Astrocyte (in vitro differentiated cells and primary cell): ENCODE data around the gene TEX48. TPM values are rescaled to one million over a fixed set of nuclear protein-coding genes. Genes with fewer than 3 reads are reported as not detected.

ENCODE experiments used
- DNase-seq: peaks from one replicate; pipeline ENCODE4 v3.0.0-alpha.2; 2010; ENCODE audit warnings: low read depth
- FAIRE-seq: peaks from 2 replicates; lab custom pipeline; 2011; peaks lifted over from hg19 to GRCh38; lab: Jason Lieb, UNC
- H2AFZ ChIP-seq: 2 replicates; pipeline ENCODE4 v1.6.0; 2012; ENCODE audit warnings: low read depth, low read length, inconsistent platforms
- H3K27ac ChIP-seq: 2 replicates; pipeline ENCODE4 v1.5.1; 2011; ENCODE audit warnings: low read depth, low read length, inconsistent platforms
- H3K27me3 ChIP-seq: 2 replicates; pipeline ENCODE4 v1.6.0; 2011; ENCODE audit warnings: low read length, inconsistent platforms; ENCODE audit not compliant: insufficient read depth
- H3K36me3 ChIP-seq: 2 replicates; pipeline ENCODE4 v1.5.1; 2011; ENCODE audit warnings: low read length, inconsistent platforms; ENCODE audit not compliant: insufficient read depth
- H3K4me1 ChIP-seq: 2 replicates; pipeline ENCODE4 v1.5.1; 2011; ENCODE audit warnings: low read length, inconsistent platforms; ENCODE audit not compliant: insufficient read depth
- H3K4me2 ChIP-seq: 2 replicates; pipeline ENCODE4 v1.6.0; 2012; ENCODE audit warnings: low read length, inconsistent platforms
- H3K4me3 ChIP-seq: 2 replicates; pipeline ENCODE4 v1.5.1; 2011; ENCODE audit warnings: low read depth, mild to moderate bottlenecking, low read length, inconsistent platforms; ENCODE audit not compliant: insufficient read depth
- H3K79me2 ChIP-seq: 2 replicates; pipeline ENCODE4 v1.6.0; 2012; ENCODE audit warnings: mild to moderate bottlenecking, low read length, inconsistent platforms; ENCODE audit not compliant: insufficient read depth
- H3K9ac ChIP-seq: 2 replicates; pipeline ENCODE4 v1.6.0; 2012; ENCODE audit warnings: mild to moderate bottlenecking, low read length, inconsistent platforms
- H3K9me3 ChIP-seq: 2 replicates; pipeline ENCODE4 v1.5.1; 2012; ENCODE audit warnings: low read depth, mild to moderate bottlenecking, low read length, inconsistent platforms; ENCODE audit not compliant: insufficient read depth
- H4K20me1 ChIP-seq: 2 replicates; pipeline ENCODE4 v1.6.0; 2012; ENCODE audit warnings: low read length, inconsistent platforms; ENCODE audit not compliant: insufficient read depth
- H3K27ac Mint-ChIP-seq: one replicate; pipeline ENCODE4 v1.8.0; 2021; ENCODE audit warnings: mild to moderate bottlenecking, mixed read lengths; ENCODE audit not compliant: unreplicated experiment
- H3K27me3 Mint-ChIP-seq: one replicate; pipeline ENCODE4 v1.8.0; 2021; ENCODE audit warnings: low read depth, mixed read lengths; ENCODE audit not compliant: unreplicated experiment
- H3K36me3 Mint-ChIP-seq: one replicate; pipeline ENCODE4 v1.8.0; 2021; ENCODE audit warnings: low read depth, mixed read lengths; ENCODE audit not compliant: unreplicated experiment
- H3K4me1 Mint-ChIP-seq: one replicate; pipeline ENCODE4 v1.8.0; 2021; ENCODE audit warnings: low read depth, mixed read lengths; ENCODE audit not compliant: unreplicated experiment
- H3K4me3 Mint-ChIP-seq: one replicate; pipeline ENCODE4 v1.8.0; 2021; ENCODE audit warnings: mild to moderate bottlenecking, moderate library complexity, mixed read lengths; ENCODE audit not compliant: unreplicated experiment
- H3K9me3 Mint-ChIP-seq: one replicate; pipeline ENCODE4 v1.8.0; 2021; ENCODE audit warnings: mild to moderate bottlenecking, mixed read lengths; ENCODE audit not compliant: unreplicated experiment
- EZH2 ChIP-seq: IDR thresholded peaks from 2 replicates; pipeline ENCODE4 v1.6.1; 2012; ENCODE audit warnings: mild to moderate bottlenecking, low read length, inconsistent platforms; ENCODE audit not compliant: insufficient read depth
- total RNA-seq: library from RNA; stranded (reverse); gene quantifications from 2 replicates; pipeline ENCODE4 v1.2.1, GENCODE V29; 2021
- TF ChIP-seq, protein P1 (sequence below): IDR thresholded peaks from 2 replicates; pipeline ENCODE4 v1.5.1; 2011; ENCODE audit warnings: low read depth, mild to moderate bottlenecking, inconsistent platforms, low read length, moderate library complexity; ENCODE audit not compliant: insufficient read depth

Gene TEX48
- total RNA-seq, 1 donor from 2014 or later = not detected

GRCh38 chr9:114643896-114644295 lies 38.1 kb downstream of the TEX48 start:
- no peak overlapping the region for H3K9ac ChIP-seq
- Mint-ChIP-seq H3K4me1 (no peaks in the 10 kb centered on the region), H3K27me3 (no peaks in the 10 kb centered on the region), H3K9me3 (peaks cover 5% of the 10 kb centered on the region), H3K36me3 (peaks cover 25% of the 10 kb centered on the region), H3K4me3 (no peak overlapping the region), H3K27ac (no peak overlapping the region)
- no peaks in the 10 kb centered on the region for H3K27me3 ChIP-seq
- no peak overlapping the region for H3K4me2 ChIP-seq
- no peaks in the 10 kb centered on the region for H3K36me3 ChIP-seq
- no peaks in the 10 kb centered on the region for H3K79me2 ChIP-seq
- H2AFZ ChIP-seq = no peak overlapping the region
- H4K20me1 ChIP-seq = no peaks in the 10 kb centered on the region
- H3K4me3 ChIP-seq = no peak overlapping the region
- no peak overlapping the region for H3K27ac ChIP-seq
- no peaks in the 10 kb centered on the region for H3K4me1 ChIP-seq
- FAIRE-seq = no peak
- DNase-seq = peak; percentile 76
- H3K9me3 ChIP-seq = no peaks in the 10 kb centered on the region
- no peak for TF ChIP-seq EZH2
- TF ChIP-seq, protein P1, sequence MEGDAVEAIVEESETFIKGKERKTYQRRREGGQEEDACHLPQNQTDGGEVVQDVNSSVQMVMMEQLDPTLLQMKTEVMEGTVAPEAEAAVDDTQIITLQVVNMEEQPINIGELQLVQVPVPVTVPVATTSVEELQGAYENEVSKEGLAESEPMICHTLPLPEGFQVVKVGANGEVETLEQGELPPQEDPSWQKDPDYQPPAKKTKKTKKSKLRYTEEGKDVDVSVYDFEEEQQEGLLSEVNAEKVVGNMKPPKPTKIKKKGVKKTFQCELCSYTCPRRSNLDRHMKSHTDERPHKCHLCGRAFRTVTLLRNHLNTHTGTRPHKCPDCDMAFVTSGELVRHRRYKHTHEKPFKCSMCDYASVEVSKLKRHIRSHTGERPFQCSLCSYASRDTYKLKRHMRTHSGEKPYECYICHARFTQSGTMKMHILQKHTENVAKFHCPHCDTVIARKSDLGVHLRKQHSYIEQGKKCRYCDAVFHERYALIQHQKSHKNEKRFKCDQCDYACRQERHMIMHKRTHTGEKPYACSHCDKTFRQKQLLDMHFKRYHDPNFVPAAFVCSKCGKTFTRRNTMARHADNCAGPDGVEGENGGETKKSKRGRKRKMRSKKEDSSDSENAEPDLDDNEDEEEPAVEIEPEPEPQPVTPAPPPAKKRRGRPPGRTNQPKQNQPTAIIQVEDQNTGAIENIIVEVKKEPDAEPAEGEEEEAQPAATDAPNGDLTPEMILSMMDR = no peak

GRCh38 chr9:114643001-114643400 lies 39.0 kb downstream of the TEX48 start:
- no peak overlapping the region for H3K9ac ChIP-seq
- no peak overlapping the region for H2AFZ ChIP-seq
- H3K4me2 ChIP-seq = no peak overlapping the region
- no peak overlapping the region for H3K4me3 ChIP-seq
- H3K27me3 Mint-ChIP-seq = no peaks in the 10 kb centered on the region
- H3K4me1 Mint-ChIP-seq = no peaks in the 10 kb centered on the region
- TF ChIP-seq, protein P1 = no peak
- TF ChIP-seq EZH2 = no peak
- FAIRE-seq (no peak), DNase-seq (no peak)
- H3K9me3 Mint-ChIP-seq = peaks cover 2% of the 10 kb centered on the region
- H3K4me1 ChIP-seq = no peaks in the 10 kb centered on the region
- no peaks in the 10 kb centered on the region for H3K27me3 ChIP-seq
- no peaks in the 10 kb centered on the region for H4K20me1 ChIP-seq
- H3K36me3 ChIP-seq = no peaks in the 10 kb centered on the region
- H3K27ac ChIP-seq = no peak overlapping the region
- no peak overlapping the region for H3K27ac Mint-ChIP-seq
- no peak overlapping the region for H3K4me3 Mint-ChIP-seq
- no peaks in the 10 kb centered on the region for H3K79me2 ChIP-seq
- H3K9me3 ChIP-seq = no peaks in the 10 kb centered on the region
- peaks cover 26% of the 10 kb centered on the region for H3K36me3 Mint-ChIP-seq

DNA sequence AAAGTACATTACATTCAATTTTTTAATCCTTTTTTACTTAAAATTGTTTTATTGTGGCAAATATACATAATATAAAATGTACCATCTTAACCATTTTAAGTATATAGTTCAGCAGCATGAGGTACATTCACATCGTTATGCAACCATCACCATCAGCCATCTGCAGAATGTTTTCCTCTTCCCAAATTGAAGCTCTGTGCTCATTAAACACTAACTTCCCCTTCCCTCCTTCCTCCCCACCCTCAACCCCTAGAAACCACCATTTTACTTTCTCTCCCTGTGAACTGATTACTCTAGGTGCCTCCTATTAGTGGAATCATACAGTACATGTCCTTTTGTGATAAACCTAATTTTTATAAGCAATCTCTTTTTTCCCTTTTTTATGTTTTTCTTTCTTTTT lies 40.0 kb downstream of the TEX48 start:
- Histone ChIP-seq H3K9ac (no peak overlapping the region), H3K36me3 (no peaks in the 10 kb centered on the region), H3K27ac (no peak overlapping the region), H3K4me1 (no peaks in the 10 kb centered on the region), H3K79me2 (no peaks in the 10 kb centered on the region), H3K27me3 (no peaks in the 10 kb centered on the region), H3K4me3 (no peak overlapping the region), H3K9me3 (no peaks in the 10 kb centered on the region), H2AFZ (no peak overlapping the region), H4K20me1 (no peaks in the 10 kb centered on the region), H3K4me2 (no peak overlapping the region)
- TF ChIP-seq, protein P1 = no peak
- no peak for TF ChIP-seq EZH2
- FAIRE-seq (no peak), DNase-seq (no peak)
- no peaks in the 10 kb centered on the region for H3K4me1 Mint-ChIP-seq
- no peaks in the 10 kb centered on the region for H3K9me3 Mint-ChIP-seq
- H3K27me3 Mint-ChIP-seq = no peaks in the 10 kb centered on the region
- H3K27ac Mint-ChIP-seq = no peak overlapping the region
- no peak overlapping the region for H3K4me3 Mint-ChIP-seq
- peaks cover 30% of the 10 kb centered on the region for H3K36me3 Mint-ChIP-seq
